OCI-LY1 (cell line): ENCODE data around the gene KDM4B.

Source experiments
- EZH2 ChIP-seq: fragments of 200-600 bp; sonication (generic), shearing (Covaris generic); IDR thresholded peaks from 2 replicates; pipeline ENCODE4 v1.8.0; 2017; ENCODE audit warnings: borderline replicate concordance, mixed run types, mild to moderate bottlenecking, antibody characterized with exemption, low read length, moderate library complexity, mixed read lengths
- TF ChIP-seq, protein P1 (sequence below): fragments of 200-600 bp; sonication (generic), shearing (Covaris generic); IDR thresholded peaks from 2 replicates; pipeline ENCODE4 v1.5.1; 2017; ENCODE audit warnings: mild to moderate bottlenecking, antibody characterized with exemption, low read length, moderate library complexity, mixed read lengths

DNA sequence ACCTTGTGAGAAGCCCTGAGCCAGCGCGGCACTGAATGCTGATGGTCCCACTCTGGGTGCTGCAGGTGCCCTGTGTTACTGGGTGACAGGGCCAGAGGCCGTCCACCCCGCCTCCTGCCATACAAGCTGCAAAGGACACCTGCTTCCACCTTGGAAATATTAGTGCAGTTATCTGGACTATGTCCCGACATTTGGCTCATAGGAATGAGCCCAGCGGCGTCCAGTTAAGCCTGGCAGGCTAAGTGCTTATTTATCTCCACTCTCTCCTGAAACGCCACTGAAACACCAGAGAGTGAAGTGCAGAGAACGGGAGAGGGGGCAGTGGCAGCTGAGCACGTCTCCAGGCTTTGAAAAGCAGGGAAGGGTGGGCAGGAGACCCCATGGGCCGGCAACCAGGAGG is 145.8 kb downstream of the KDM4B start:
- TF ChIP-seq, protein P1, sequence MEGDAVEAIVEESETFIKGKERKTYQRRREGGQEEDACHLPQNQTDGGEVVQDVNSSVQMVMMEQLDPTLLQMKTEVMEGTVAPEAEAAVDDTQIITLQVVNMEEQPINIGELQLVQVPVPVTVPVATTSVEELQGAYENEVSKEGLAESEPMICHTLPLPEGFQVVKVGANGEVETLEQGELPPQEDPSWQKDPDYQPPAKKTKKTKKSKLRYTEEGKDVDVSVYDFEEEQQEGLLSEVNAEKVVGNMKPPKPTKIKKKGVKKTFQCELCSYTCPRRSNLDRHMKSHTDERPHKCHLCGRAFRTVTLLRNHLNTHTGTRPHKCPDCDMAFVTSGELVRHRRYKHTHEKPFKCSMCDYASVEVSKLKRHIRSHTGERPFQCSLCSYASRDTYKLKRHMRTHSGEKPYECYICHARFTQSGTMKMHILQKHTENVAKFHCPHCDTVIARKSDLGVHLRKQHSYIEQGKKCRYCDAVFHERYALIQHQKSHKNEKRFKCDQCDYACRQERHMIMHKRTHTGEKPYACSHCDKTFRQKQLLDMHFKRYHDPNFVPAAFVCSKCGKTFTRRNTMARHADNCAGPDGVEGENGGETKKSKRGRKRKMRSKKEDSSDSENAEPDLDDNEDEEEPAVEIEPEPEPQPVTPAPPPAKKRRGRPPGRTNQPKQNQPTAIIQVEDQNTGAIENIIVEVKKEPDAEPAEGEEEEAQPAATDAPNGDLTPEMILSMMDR: no peak
- no peak for TF ChIP-seq EZH2
